ENCODE data around the gene MOCS1. TPM values are rescaled to one million over a fixed set of nuclear protein-coding genes. Genes with fewer than 3 reads are reported as not detected.

MOCS1 gene
- total RNA-seq, 4 donors from 2014 or later = 52.0 to 128 (median 81.1) TPM

GRCh38 chr6:39892490-39893129, 41.7 kb downstream of the MOCS1 start:
- no peak for TF ChIP-seq CTCF (IDR thresholded peaks at IDR 0.05; ENCODE audit: low read depth)

- no peak for TF ChIP-seq CTCF (IDR thresholded peaks at IDR 0.05; ENCODE audit: low read depth)
Measured at GRCh38 chr6:39891976-39892375, 42.3 kb downstream of the MOCS1 start.

GRCh38 chr6:39891353-39891752, 42.9 kb downstream of the MOCS1 start:
- TF ChIP-seq CTCF (IDR thresholded peaks at IDR 0.05; ENCODE audit: low read depth) = no peak

GRCh38 chr6:39889229-39889628, 45.0 kb downstream of the MOCS1 start:
- no peak for TF ChIP-seq CTCF (IDR thresholded peaks at IDR 0.05; ENCODE audit: low read depth)

GRCh38 chr6:39887692-39888450, 46.4 kb downstream of the MOCS1 start:
- no peak for TF ChIP-seq CTCF (IDR thresholded peaks at IDR 0.05; ENCODE audit: low read depth)

GRCh38 chr6:39886871-39887270, 47.4 kb downstream of the MOCS1 start:
- TF ChIP-seq CTCF (IDR thresholded peaks at IDR 0.05; ENCODE audit: low read depth) = no peak

- no peak for TF ChIP-seq CTCF (IDR thresholded peaks at IDR 0.05; ENCODE audit: low read depth)
Measured at GRCh38 chr6:39885691-39886090, 48.6 kb downstream of the MOCS1 start.
